Ovary (tissue), 9 donors: ENCODE data around the gene CST11. TPM values are rescaled to one million over a fixed set of nuclear protein-coding genes. Genes with fewer than 3 reads are reported as not detected.

Experiments used
- DNase-seq, 5 donors: peaks; one replicate each; pipeline ENCODE4 v3.0.0-alpha.2; 2019 to 2020
- H3K27ac ChIP-seq, 2 donors: fragments of 200-600 bp; one replicate each; pipeline versions ENCODE4 v1.5.1 to v1.8.0; 2019 to 2022
- H3K27me3 ChIP-seq: fragments of 200-600 bp; one replicate; pipeline ENCODE4 v1.8.0; 2022
- H3K36me3 ChIP-seq: fragments of 200-600 bp; sonication (generic); one replicate; pipeline ENCODE4 v1.5.1; 2019
- H3K4me1 ChIP-seq: one replicate; pipeline ENCODE4 v1.8.1; 2013; ENCODE audit warnings: mild to moderate bottlenecking, moderate library complexity; ENCODE audit not compliant: insufficient read depth
- H3K4me3 ChIP-seq: fragments of 200-600 bp; sonication (generic); one replicate; pipeline ENCODE4 v1.5.1; 2017
- H3K9me3 ChIP-seq, 2 donors: fragments of 200-600 bp in 1 of 2; sonication (generic) in 1 of 2; one replicate each; pipeline versions ENCODE4 v1.5.1 to v1.8.1; 2013 to 2019; ENCODE audit warnings: mild to moderate bottlenecking in 1 of 2, moderate library complexity in 1 of 2
- CTCF ChIP-seq, 3 donors: fragments of 450-650 bp in 2 of 3; fragments of 200-600 bp in 1 of 3; IDR thresholded peaks; one replicate each; pipeline versions ENCODE4 v1.5.1 to v1.8.0; 2016 to 2022; ENCODE audit warnings: antibody characterized with exemption in 3 of 3, mild to moderate bottlenecking in 1 of 3
- EP300 ChIP-seq: sonication (generic); formaldehyde crosslinking; IDR thresholded peaks from one replicate; pipeline ENCODE4 v1.6.1; 2017; ENCODE audit warnings: antibody characterized with exemption
- POLR2A ChIP-seq: fragments of 450-650 bp; IDR thresholded peaks from one replicate; pipeline ENCODE4 v1.6.1; 2017; ENCODE audit warnings: antibody characterized with exemption, mild to moderate bottlenecking, moderate library complexity
- WGBS, 3 donors: extraction: QIAGEN DNeasy Blood & Tissue Kit in 1 of 3; methylation state at CpG; one replicate each; pipeline versions ENCODE4 v1.1.5 to v1.1.7; 2013 to 2017; 5-methylcytosine and 5-hydroxymethylcytosine counted together
- intact Hi-C, 4 donors: fragments of 100-400 bp; cut with DNase I; formaldehyde crosslinking; loops; one replicate each; pipeline versions ENCODE4 v1.11.0 to v1.15.1; 2022 to 2023
- polyA plus RNA-seq, 2 donors: library from polyadenylated mRNA; stranded (reverse); fragments of 200-250 nt in 1 of 2; fragments of 350-450 nt in 1 of 2; fragmentation: Illumina TruSeq in 1 of 2; extraction: RNeasy Lipid Tissue Mini Kit (QIAGEN cat#74804) in 1 of 2; gene quantifications; one replicate each; pipeline ENCODE4 v1.2.3, GENCODE V29; 2013 to 2014
- total RNA-seq, 7 donors: library from RNA; depleted of rRNA in 2 of 7; stranded (reverse); fragments of >200 nt in 2 of 7; fragmentation: NEBNext Ultra II Directional in 3 of 7; extraction: Animal tissue kit (Norgen Biotek cat#: 25700) in 3 of 7; gene quantifications; one replicate each; pipeline versions ENCODE4 v1.1.0 to v1.2.4, GENCODE V29; 2016 to 2023
- donor health status: DM: no; HTN: no; CAD: no; lungs with moderate emphysema.
- donor health status: DM: no; HTN: no; CAD: no.
- donor health status: Bipolar disorder and iron deficiency.
- donor health status: DM: yes; HTN: yes; CAD: no.
- donor health status: DM: no; HTN: no; CAD: no.
- donor health status: DM: yes; HTN: yes; CAD: no.

Gene CST11
- total and polyA plus RNA-seq, 9 donors, result not detected

- intact Hi-C loops, result loop anchor here in 1 of 4 donors (5.0 kb wide), 1 partner anchor 166 kb away; no protein-coding TSS in a partner anchor
- no peaks in the 10 kb centered on the region for H3K9me3 ChIP-seq
- no peaks in the 10 kb centered on the region for H3K27me3 ChIP-seq
- no peaks in the 10 kb centered on the region for H3K36me3 ChIP-seq
- no peak overlapping the region for H3K4me3 ChIP-seq
- TF ChIP-seq EP300 (no peak), CTCF (IDR thresholded peaks at IDR 0.05) (no peak), POLR2A (no peak)
- WGBS, 3 donors, result 58 to 74% (median 65%) methylated on average over 11 of the region's 11 CpGs
- H3K4me1 ChIP-seq, result peaks cover 2% of the 10 kb centered on the region
- H3K27ac ChIP-seq, result peak overlapping the region in 1 of 2 donors; percentile 8
- peak in 4 of 5 donors; percentile 52 to 84 (median 73) for DNase-seq
Measured at GRCh38 chr20:23435626-23436539, 16.8 kb downstream of the CST11 start.

GRCh38 chr20:23434521-23435313, 18.0 kb downstream of the CST11 start:
- H3K4me3 ChIP-seq, result no peak overlapping the region
- peaks cover 2% of the 10 kb centered on the region for H3K4me1 ChIP-seq
- DNase-seq, result no peak
- H3K27ac ChIP-seq, result no peak overlapping the region
- no peak for TF ChIP-seq EP300
- no peak for TF ChIP-seq CTCF (IDR thresholded peaks at IDR 0.05)
- TF ChIP-seq POLR2A, result no peak
- intact Hi-C loops, result loop anchor here in 1 of 4 donors (5.0 kb wide), 1 partner anchor 168 kb away; no protein-coding TSS in a partner anchor
- no peaks in the 10 kb centered on the region for H3K9me3 ChIP-seq
- H3K36me3 ChIP-seq, result no peaks in the 10 kb centered on the region
- H3K27me3 ChIP-seq, result no peaks in the 10 kb centered on the region
- WGBS, 3 donors, result 74 to 79% (median 75%) methylated on average over 7 of the region's 7 CpGs

GRCh38 chr20:23433628-23434027, 19.0 kb downstream of the CST11 start:
- no peak for DNase-seq
- no peak overlapping the region for H3K27ac ChIP-seq

More at GRCh38 chr20:23433628-23434027, 19.0 kb downstream of the CST11 start:
- TF ChIP-seq POLR2A (no peak), CTCF (IDR thresholded peaks at IDR 0.05) (no peak), EP300 (no peak)
- Histone ChIP-seq H3K27me3 (no peaks in the 10 kb centered on the region), H3K4me1 (peaks cover 2% of the 10 kb centered on the region), H3K9me3 (no peaks in the 10 kb centered on the region), H3K36me3 (no peaks in the 10 kb centered on the region), H3K4me3 (no peak overlapping the region)
- intact Hi-C loops, result no loop called here
- WGBS, 3 donors, result 80 to 86% (median 82%) methylated on average over 3 of the region's 3 CpGs
